Measurements from ENCODE around the gene ZNF705A.
A peak's percentile ranks its signal among the peaks of the same experiment; 100 is the strongest.
"Not testable (repeated sequence)": the region's sequence is repeated elsewhere in the genome, so short reads cannot be mapped to it uniquely, and the experiment has no call there.

Gene ZNF705A

GRCh38 chr12:8156845-8157244 is at the start of gene ZNF705A:
ZNF705A (plus strand) TSS chr12:8157015; CDS start chr12:8172626, 15,611 bp downstream.
- no peak for DNase-seq

GRCh38 chr12:8108808-8109398 is 47.9 kb upstream of the ZNF705A start:
- peak; percentile 55 for DNase-seq

GRCh38 chr12:8113117-8113516 is 43.7 kb upstream of the ZNF705A start:
- DNase-seq = not testable (repeated sequence)

- DNase-seq = no peak
Observed at GRCh38 chr12:8120072-8120713, 36.6 kb upstream of the ZNF705A start.

- no peak for DNase-seq
Observed at GRCh38 chr12:8123124-8123912, 33.5 kb upstream of the ZNF705A start, which contains the start of gene CLEC4A. CLEC4A (plus strand) TSS chr12:8123617; CDS start chr12:8123879, 262 bp downstream.

GRCh38 chr12:8127138-8127537 is 29.7 kb upstream of the ZNF705A start:
- DNase-seq = no peak

GRCh38 chr12:8133636-8134397 is 23.0 kb upstream of the ZNF705A start:
- not testable (repeated sequence) for DNase-seq

- not testable (repeated sequence) for DNase-seq
Observed at GRCh38 chr12:8134398-8134930, 22.4 kb upstream of the ZNF705A start.

GRCh38 chr12:8141647-8142046 is 15.2 kb upstream of the ZNF705A start:
- DNase-seq = not testable (repeated sequence)

GRCh38 chr12:8143261-8143660 is 13.6 kb upstream of the ZNF705A start:
- no peak for DNase-seq

GRCh38 chr12:8145754-8146441 is 10.9 kb upstream of the ZNF705A start:
- peak; percentile 1 for DNase-seq

- no peak for DNase-seq
Observed at GRCh38 chr12:8146442-8146771, 10.4 kb upstream of the ZNF705A start.

GRCh38 chr12:8154526-8154925 is 2.3 kb upstream of the ZNF705A start:
- DNase-seq = no peak

- DNase-seq = no peak
Observed at GRCh38 chr12:8156416-8156815, 399 bp upstream of the ZNF705A start.

- no peak for DNase-seq
Observed at GRCh38 chr12:8157484-8158198, 826 bp downstream of the ZNF705A start.

GRCh38 chr12:8172911-8173310 is 16.1 kb downstream of the ZNF705A start:
- not testable (repeated sequence) for DNase-seq

- DNase-seq = peak; percentile 66
Observed at GRCh38 chr12:8179989-8180585, 23.3 kb downstream of the ZNF705A start.

GRCh38 chr12:8181271-8181670 is 24.5 kb downstream of the ZNF705A start:
- DNase-seq = not testable (repeated sequence)

- not testable (repeated sequence) for DNase-seq
Observed at GRCh38 chr12:8182923-8183322, 26.1 kb downstream of the ZNF705A start.

GRCh38 chr12:8183346-8183745 is 26.5 kb downstream of the ZNF705A start:
- not testable (repeated sequence) for DNase-seq

- not testable (repeated sequence) for DNase-seq
Observed at GRCh38 chr12:8184206-8184605, 27.4 kb downstream of the ZNF705A start.

Data from NCI-H774 (cell line).